ENCODE measurements around the gene CGB3. TPM values are rescaled to one million over a fixed set of nuclear protein-coding genes. Genes with fewer than 3 reads are reported as not detected.

Gene CGB3
- total RNA-seq, 2 experiments from 2014 or later, result not detected

GRCh38 chr19:49004133-49004532 lies 20.0 kb downstream of the CGB3 start:
- no peak overlapping the region for H3K27ac ChIP-seq (ENCODE audit: low read depth, low read length, poor library complexity, severe bottlenecking)
- no peak overlapping the region for H3K4me3 ChIP-seq (ENCODE audit: low read depth, low read length, poor library complexity, severe bottlenecking)
- no peak for DNase-seq (ENCODE audit: low spot score)
- no peaks in the 10 kb centered on the region for H3K9me3 ChIP-seq (ENCODE audit: low read length)
- CTCF ChIA-PET (ENCODE audit: unreplicated experiment), result no interaction called here
- peaks cover 82% of the 10 kb centered on the region for H3K36me3 ChIP-seq (ENCODE audit: insufficient read depth, low read length)
- no peak overlapping the region for H2AFZ ChIP-seq (ENCODE audit: low read length)
- no TSS peak for BruUV-seq (replicated peaks)
- POLR2A ChIA-PET, result no interaction called here
- TF ChIP-seq CTCF (conservative IDR thresholded peaks at IDR 0.05; ENCODE audit: low read length), result no peak
- no peak for TF ChIP-seq EZH2phosphoT487 (IDR thresholded peaks at IDR 0.05; ENCODE audit: borderline replicate concordance, low read depth, low read length)
- H3K9me2 ChIP-seq (ENCODE audit: insufficient read depth, low read length), result no peaks in the 10 kb centered on the region
- intact Hi-C loops (cut with micrococcal nuclease; ENCODE audit: unreplicated experiment), result no loop called here
- peaks cover 3% of the 10 kb centered on the region for H3K4me1 ChIP-seq (ENCODE audit: insufficient read depth, low read length, poor library complexity, severe bottlenecking)
- H3K4me2 ChIP-seq (ENCODE audit: low read length), result no peak overlapping the region
- no peaks in the 10 kb centered on the region for H4K20me1 ChIP-seq (ENCODE audit: insufficient read depth, low read length)
- H3K79me2 ChIP-seq (ENCODE audit: insufficient read depth, low read depth, low read length), result no peaks in the 10 kb centered on the region

GRCh38 chr19:48999481-49000325 lies 24.4 kb downstream of the CGB3 start:
- TF ChIP-seq CTCF (conservative IDR thresholded peaks at IDR 0.05; ENCODE audit: low read length), result peak; percentile 86
- TF ChIP-seq EZH2phosphoT487 (IDR thresholded peaks at IDR 0.05; ENCODE audit: borderline replicate concordance, low read depth, low read length), result no peak
- H4K20me1 ChIP-seq (ENCODE audit: insufficient read depth, low read length), result peaks cover 4% of the 10 kb centered on the region; the same call in 1 of the 2 replicates
- no peak overlapping the region for H3K27ac ChIP-seq (ENCODE audit: low read depth, low read length, poor library complexity, severe bottlenecking)
- intact Hi-C loops (cut with micrococcal nuclease; ENCODE audit: unreplicated experiment), result no loop called here
- H3K9me2 ChIP-seq (ENCODE audit: insufficient read depth, low read length), result no peaks in the 10 kb centered on the region
- POLR2A ChIA-PET, result no interaction called here
- H3K36me3 ChIP-seq (ENCODE audit: insufficient read depth, low read length), result peaks cover 83% of the 10 kb centered on the region
- no peak overlapping the region for H2AFZ ChIP-seq (ENCODE audit: low read length)
- H3K4me3 ChIP-seq (ENCODE audit: low read depth, low read length, poor library complexity, severe bottlenecking), result no peak overlapping the region
- CTCF ChIA-PET (ENCODE audit: unreplicated experiment), result no interaction called here
- no peaks in the 10 kb centered on the region for H3K9me3 ChIP-seq (ENCODE audit: low read length)
- peak; percentile 78 for DNase-seq (ENCODE audit: low spot score)
- no TSS peak for BruUV-seq (replicated peaks)
- peaks cover 37% of the 10 kb centered on the region for H3K79me2 ChIP-seq (ENCODE audit: insufficient read depth, low read depth, low read length)
- no peak overlapping the region for H3K4me2 ChIP-seq (ENCODE audit: low read length)
- H3K4me1 ChIP-seq (ENCODE audit: insufficient read depth, low read length, poor library complexity, severe bottlenecking), result peaks cover 12% of the 10 kb centered on the region

- Histone ChIP-seq H3K4me3 (ENCODE audit: low read depth, low read length, poor library complexity, severe bottlenecking) (no peak overlapping the region), H3K9me3 (ENCODE audit: low read length) (no peaks in the 10 kb centered on the region), H3K9me2 (ENCODE audit: insufficient read depth, low read length) (no peaks in the 10 kb centered on the region), H2AFZ (ENCODE audit: low read length) (no peak overlapping the region), H3K27ac (ENCODE audit: low read depth, low read length, poor library complexity, severe bottlenecking) (no peak overlapping the region), H4K20me1 (ENCODE audit: insufficient read depth, low read length) (peaks cover 4% of the 10 kb centered on the region; the same call in 1 of the 2 replicates), H3K79me2 (ENCODE audit: insufficient read depth, low read depth, low read length) (peaks cover 47% of the 10 kb centered on the region), H3K4me1 (ENCODE audit: insufficient read depth, low read length, poor library complexity, severe bottlenecking) (peaks cover 15% of the 10 kb centered on the region), H3K36me3 (ENCODE audit: insufficient read depth, low read length) (peaks cover 66% of the 10 kb centered on the region), H3K4me2 (ENCODE audit: low read length) (no peak overlapping the region)
- ChIA-PET POLR2A (interaction anchor here (0.6 to 0.8 kb wide), 3 partner anchors 11 to 334 kb away, joined by 3 to 5 read pairs (median 3); no protein-coding TSS in a partner anchor), CTCF (ENCODE audit: unreplicated experiment) (no interaction called here)
- no TSS peak for BruUV-seq (replicated peaks)
- intact Hi-C loops (cut with micrococcal nuclease; ENCODE audit: unreplicated experiment), result no loop called here
- DNase-seq (ENCODE audit: low spot score), result peak; percentile 50
- TF ChIP-seq EZH2phosphoT487 (IDR thresholded peaks at IDR 0.05; ENCODE audit: borderline replicate concordance, low read depth, low read length) (no peak), CTCF (conservative IDR thresholded peaks at IDR 0.05; ENCODE audit: low read length) (peak; percentile 78)
These were observed 26.2 kb downstream of the CGB3 start for GRCh38 chr19:48997972-48998371.
